IPS-18c (cell line): ENCODE results near the gene CXCL3.

Experiments
- H3K4me3 ChIP-seq: 2 replicates; pipeline ENCODE4 v1.7.0; 2013; ENCODE audit warnings: low read depth, mild to moderate bottlenecking, low read length, moderate library complexity; ENCODE audit not compliant: insufficient read depth
- H3K9me3 ChIP-seq: one replicate; pipeline ENCODE4 v1.6.1; 2013; ENCODE audit warnings: mild to moderate bottlenecking, low read length, moderate library complexity; ENCODE audit not compliant: control insufficient read depth, insufficient read depth

Gene CXCL3

GRCh38 chr4:74031576-74031975 lies 6.9 kb downstream of the CXCL3 start:
- Histone ChIP-seq H3K4me3 (no peak overlapping the region), H3K9me3 (no peaks in the 10 kb centered on the region)

GRCh38 chr4:74030285-74030684 lies 8.2 kb downstream of the CXCL3 start:
- Histone ChIP-seq H3K9me3 (no peaks in the 10 kb centered on the region), H3K4me3 (no peak overlapping the region)

GRCh38 chr4:74028504-74028903 lies 10.0 kb downstream of the CXCL3 start:
- Histone ChIP-seq H3K9me3 (no peaks in the 10 kb centered on the region), H3K4me3 (no peak overlapping the region)

- H3K4me3 ChIP-seq = no peak overlapping the region
- no peaks in the 10 kb centered on the region for H3K9me3 ChIP-seq
These were observed 14.8 kb downstream of the CXCL3 start for GRCh38 chr4:74023709-74024108.

GRCh38 chr4:74021601-74022000 lies 16.9 kb downstream of the CXCL3 start:
- H3K9me3 ChIP-seq = no peaks in the 10 kb centered on the region
- H3K4me3 ChIP-seq = no peak overlapping the region

- Histone ChIP-seq H3K4me3 (no peak overlapping the region), H3K9me3 (no peaks in the 10 kb centered on the region)
These were observed 19.7 kb downstream of the CXCL3 start for GRCh38 chr4:74018771-74019170.

GRCh38 chr4:74018116-74018515 lies 20.4 kb downstream of the CXCL3 start:
- H3K4me3 ChIP-seq = no peak overlapping the region

GRCh38 chr4:74016068-74016467 lies 22.4 kb downstream of the CXCL3 start:
- Histone ChIP-seq H3K4me3 (no peak overlapping the region), H3K9me3 (no peaks in the 10 kb centered on the region)

More at GRCh38 chr4:74018116-74018515, 20.4 kb downstream of the CXCL3 start:
- no peaks in the 10 kb centered on the region for H3K9me3 ChIP-seq

- Histone ChIP-seq H3K4me3 (no peak overlapping the region), H3K9me3 (no peaks in the 10 kb centered on the region)
These were observed 23.2 kb downstream of the CXCL3 start for GRCh38 chr4:74015126-74015780.

GRCh38 chr4:74014332-74014731 lies 24.2 kb downstream of the CXCL3 start:
- Histone ChIP-seq H3K4me3 (no peak overlapping the region), H3K9me3 (no peaks in the 10 kb centered on the region)

GRCh38 chr4:74013264-74013663 lies 25.2 kb downstream of the CXCL3 start:
- no peaks in the 10 kb centered on the region for H3K9me3 ChIP-seq

GRCh38 chr4:74012130-74012529 lies 26.4 kb downstream of the CXCL3 start:
- no peak overlapping the region for H3K4me3 ChIP-seq
- no peaks in the 10 kb centered on the region for H3K9me3 ChIP-seq

More at GRCh38 chr4:74013264-74013663, 25.2 kb downstream of the CXCL3 start:
- H3K4me3 ChIP-seq = no peak overlapping the region

- Histone ChIP-seq H3K4me3 (no peak overlapping the region), H3K9me3 (no peaks in the 10 kb centered on the region)
These were observed 29.2 kb downstream of the CXCL3 start for GRCh38 chr4:74009307-74009706.

GRCh38 chr4:74006009-74006476 lies 32.4 kb downstream of the CXCL3 start:
- no peak overlapping the region for H3K4me3 ChIP-seq
- no peaks in the 10 kb centered on the region for H3K9me3 ChIP-seq

- no peaks in the 10 kb centered on the region for H3K9me3 ChIP-seq
- H3K4me3 ChIP-seq = no peak overlapping the region
These were observed 33.0 kb downstream of the CXCL3 start for GRCh38 chr4:74005528-74005927.

GRCh38 chr4:74004668-74005067 lies 33.8 kb downstream of the CXCL3 start:
- no peaks in the 10 kb centered on the region for H3K9me3 ChIP-seq
- no peak overlapping the region for H3K4me3 ChIP-seq

- no peaks in the 10 kb centered on the region for H3K9me3 ChIP-seq
These were observed 38.2 kb downstream of the CXCL3 start for GRCh38 chr4:74000301-74000700.

GRCh38 chr4:73998040-73999011 lies 40.2 kb downstream of the CXCL3 start, which contains the start of gene CXCL5:
TSS of gene CXCL5 (minus strand) at chr4:73998677. CDS start at chr4:73998581, 96 bp downstream.
- Histone ChIP-seq H3K4me3 (peak within 1 kb of the TSS; percentile 54), H3K9me3 (no peaks in the 10 kb centered on the region)

More at GRCh38 chr4:74000301-74000700, 38.2 kb downstream of the CXCL3 start:
- no peak overlapping the region for H3K4me3 ChIP-seq
